Neuron (in vitro differentiated cells): Measurements from ENCODE around the gene TRIM33.
A peak's percentile ranks its signal among the peaks of the same experiment; 100 is the strongest.

Source experiments
- H2AFZ ChIP-seq: one replicate; pipeline ENCODE4 v1.6.1; 2013; ENCODE audit warnings: low read depth, mild to moderate bottlenecking, inconsistent platforms, low read length, moderate library complexity
- H3K27me3 ChIP-seq: one replicate; pipeline ENCODE4 v1.6.1; 2013; ENCODE audit warnings: low read length; ENCODE audit not compliant: insufficient read depth
- H3K36me3 ChIP-seq: one replicate; pipeline ENCODE4 v1.6.1; 2013; ENCODE audit warnings: low read length; ENCODE audit not compliant: insufficient read depth
- H3K4me1 ChIP-seq: one replicate; pipeline ENCODE4 v1.6.1; 2013; ENCODE audit warnings: low read length; ENCODE audit not compliant: insufficient read depth
- H3K4me3 ChIP-seq: 2 replicates; pipeline ENCODE4 v1.5.1; 2013; ENCODE audit warnings: mild to moderate bottlenecking, low read length, moderate library complexity
- H3K9me3 ChIP-seq: one replicate; pipeline ENCODE4 v1.6.1; 2013; ENCODE audit warnings: low read length

The TRIM33 gene

GRCh38 chr1:114511032-114511785, at the start of gene TRIM33:
Gene TRIM33 (minus strand): TSS chr1:114511203. CDS start chr1:114511076, 127 bp downstream.
- Histone ChIP-seq H3K4me1 (peaks cover 18% of the 10 kb centered on the region), H3K9me3 (no peaks in the 10 kb centered on the region), H3K4me3 (peak within 1 kb of the TSS; percentile 100), H3K36me3 (peaks cover 11% of the 10 kb centered on the region), H2AFZ (peak within 1 kb of the TSS; percentile 94), H3K27me3 (no peaks in the 10 kb centered on the region)

- Histone ChIP-seq H3K36me3 (peaks cover 6% of the 10 kb centered on the region), H2AFZ (no peak overlapping the region), H3K27me3 (no peaks in the 10 kb centered on the region), H3K4me1 (no peaks in the 10 kb centered on the region), H3K9me3 (no peaks in the 10 kb centered on the region), H3K4me3 (no peak overlapping the region)
These were observed 48.4 kb upstream of the TRIM33 start for GRCh38 chr1:114559356-114559755.

- Histone ChIP-seq H2AFZ (no peak overlapping the region), H3K4me1 (no peaks in the 10 kb centered on the region), H3K36me3 (no peaks in the 10 kb centered on the region), H3K4me3 (no peak overlapping the region), H3K9me3 (no peaks in the 10 kb centered on the region), H3K27me3 (no peaks in the 10 kb centered on the region)
These were observed 47.5 kb upstream of the TRIM33 start for GRCh38 chr1:114558544-114558943.

- Histone ChIP-seq H2AFZ (no peak overlapping the region), H3K36me3 (no peaks in the 10 kb centered on the region), H3K9me3 (no peaks in the 10 kb centered on the region), H3K27me3 (no peaks in the 10 kb centered on the region), H3K4me3 (no peak overlapping the region), H3K4me1 (peaks cover 4% of the 10 kb centered on the region)
These were observed 43.6 kb upstream of the TRIM33 start for GRCh38 chr1:114554577-114554976.

GRCh38 chr1:114552106-114552639, 41.2 kb upstream of the TRIM33 start:
- Histone ChIP-seq H2AFZ (no peak overlapping the region), H3K4me3 (no peak overlapping the region), H3K9me3 (no peaks in the 10 kb centered on the region), H3K27me3 (no peaks in the 10 kb centered on the region), H3K4me1 (peaks cover 4% of the 10 kb centered on the region), H3K36me3 (no peaks in the 10 kb centered on the region)

GRCh38 chr1:114551400-114551799, 40.4 kb upstream of the TRIM33 start:
- H3K36me3 ChIP-seq = no peaks in the 10 kb centered on the region
- H3K27me3 ChIP-seq = no peaks in the 10 kb centered on the region
- H3K4me1 ChIP-seq = peaks cover 4% of the 10 kb centered on the region
- no peak overlapping the region for H2AFZ ChIP-seq
- no peaks in the 10 kb centered on the region for H3K9me3 ChIP-seq
- no peak overlapping the region for H3K4me3 ChIP-seq

GRCh38 chr1:114550336-114550735, 39.3 kb upstream of the TRIM33 start:
- Histone ChIP-seq H3K4me1 (peaks cover 4% of the 10 kb centered on the region), H3K27me3 (no peaks in the 10 kb centered on the region), H3K4me3 (no peak overlapping the region), H3K36me3 (no peaks in the 10 kb centered on the region), H3K9me3 (no peaks in the 10 kb centered on the region), H2AFZ (no peak overlapping the region)

- Histone ChIP-seq H3K36me3 (no peaks in the 10 kb centered on the region), H3K27me3 (no peaks in the 10 kb centered on the region), H2AFZ (no peak overlapping the region), H3K9me3 (no peaks in the 10 kb centered on the region), H3K4me1 (peaks cover 4% of the 10 kb centered on the region), H3K4me3 (no peak overlapping the region)
These were observed 38.1 kb upstream of the TRIM33 start for GRCh38 chr1:114549137-114549536.

GRCh38 chr1:114547076-114547475, 36.1 kb upstream of the TRIM33 start:
- no peaks in the 10 kb centered on the region for H3K27me3 ChIP-seq
- H3K4me1 ChIP-seq = peaks cover 4% of the 10 kb centered on the region
- no peak overlapping the region for H2AFZ ChIP-seq
- no peaks in the 10 kb centered on the region for H3K36me3 ChIP-seq
- H3K9me3 ChIP-seq = no peaks in the 10 kb centered on the region
- no peak overlapping the region for H3K4me3 ChIP-seq

- no peaks in the 10 kb centered on the region for H3K36me3 ChIP-seq
- H3K4me3 ChIP-seq = no peak overlapping the region
- H3K4me1 ChIP-seq = no peaks in the 10 kb centered on the region
- no peaks in the 10 kb centered on the region for H3K9me3 ChIP-seq
- no peak overlapping the region for H2AFZ ChIP-seq
- H3K27me3 ChIP-seq = no peaks in the 10 kb centered on the region
These were observed 34.8 kb upstream of the TRIM33 start for GRCh38 chr1:114545796-114546195.

GRCh38 chr1:114545315-114545714, 34.3 kb upstream of the TRIM33 start:
- Histone ChIP-seq H2AFZ (no peak overlapping the region), H3K4me3 (no peak overlapping the region), H3K36me3 (no peaks in the 10 kb centered on the region), H3K4me1 (no peaks in the 10 kb centered on the region), H3K9me3 (no peaks in the 10 kb centered on the region), H3K27me3 (no peaks in the 10 kb centered on the region)

- Histone ChIP-seq H3K4me3 (no peak overlapping the region), H2AFZ (no peak overlapping the region), H3K27me3 (no peaks in the 10 kb centered on the region), H3K36me3 (no peaks in the 10 kb centered on the region), H3K4me1 (no peaks in the 10 kb centered on the region), H3K9me3 (no peaks in the 10 kb centered on the region)
These were observed 29.8 kb upstream of the TRIM33 start for GRCh38 chr1:114540821-114541220.

GRCh38 chr1:114540272-114540671, 29.3 kb upstream of the TRIM33 start:
- Histone ChIP-seq H3K4me3 (no peak overlapping the region), H3K27me3 (no peaks in the 10 kb centered on the region), H3K36me3 (no peaks in the 10 kb centered on the region), H3K9me3 (no peaks in the 10 kb centered on the region), H2AFZ (no peak overlapping the region), H3K4me1 (no peaks in the 10 kb centered on the region)

- H3K9me3 ChIP-seq = no peaks in the 10 kb centered on the region
- no peak overlapping the region for H3K4me3 ChIP-seq
- H3K27me3 ChIP-seq = no peaks in the 10 kb centered on the region
- H3K36me3 ChIP-seq = no peaks in the 10 kb centered on the region
- no peaks in the 10 kb centered on the region for H3K4me1 ChIP-seq
- H2AFZ ChIP-seq = no peak overlapping the region
These were observed 25.0 kb upstream of the TRIM33 start for GRCh38 chr1:114536043-114536442.
